ENCODE results near the gene KLF5. TPM values are rescaled to one million over a fixed set of nuclear protein-coding genes. Genes with fewer than 3 reads are reported as not detected.
"Not testable (repeated sequence)": the region's sequence is repeated elsewhere in the genome, so short reads cannot be mapped to it uniquely, and the experiment has no call there.

Gene KLF5
- polyA plus RNA-seq, 1 of the 3 experiments (the other 2 are of a cell fraction): 2.7 TPM

DNA sequence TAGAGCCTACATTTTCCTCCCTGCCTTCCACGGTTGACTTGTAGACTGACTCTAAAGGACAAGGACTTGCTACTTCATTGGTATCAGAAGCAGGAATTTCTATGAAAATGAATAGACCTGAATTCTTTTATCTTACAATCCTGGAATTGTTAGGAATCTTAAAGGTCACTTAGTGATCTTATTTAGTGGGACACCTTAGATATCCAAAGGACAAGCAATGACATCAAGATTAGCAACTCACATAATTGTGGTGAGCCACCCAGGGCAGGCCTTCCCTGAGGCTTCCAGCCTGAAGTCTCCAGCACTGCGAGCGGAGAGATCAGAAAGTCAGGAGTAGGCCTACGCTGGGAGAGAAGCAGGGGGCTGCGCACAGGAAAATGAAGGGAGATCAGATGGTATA is 37.8 kb downstream of the KLF5 start:
- H3K9me3 ChIP-seq: no peaks in the 10 kb centered on the region
- H4K20me1 ChIP-seq (ENCODE audit: insufficient read depth): no peaks in the 10 kb centered on the region
- no peak overlapping the region for H3K4me3 ChIP-seq (ENCODE audit: low read depth in 2 of 2, low read length in 1 of 2)
- no peaks in the 10 kb centered on the region for H3K9me2 ChIP-seq
- ChIA-PET POLR2A (no interaction called here), CTCF (no interaction called here)
- H3K27ac ChIP-seq (ENCODE audit: low read depth in 2 of 2, low read length in 1 of 2): no peak overlapping the region
- no peaks in the 10 kb centered on the region for H3K27me3 ChIP-seq (ENCODE audit: insufficient read depth)
- H3K4me2 ChIP-seq: no peak overlapping the region
- no peaks in the 10 kb centered on the region for H3K36me3 ChIP-seq (replicated peaks in 1 of 2; ENCODE audit: control insufficient read depth in 1 of 2, insufficient read depth in 2 of 2, low read length in 1 of 2)
- no peaks in the 10 kb centered on the region for H3F3A ChIP-seq (replicated peaks; ENCODE audit: insufficient read depth)
- no peaks in the 10 kb centered on the region for H3K4me1 ChIP-seq (ENCODE audit: control insufficient read depth in 1 of 2, insufficient read depth in 2 of 2, low read depth in 1 of 2, low read length in 1 of 2)
- no peak overlapping the region for H2AFZ ChIP-seq (ENCODE audit: low read depth)
- DNase-seq: no peak
- no peak overlapping the region for H3K9ac ChIP-seq
- 80% methylated on average over 5 of the region's 5 CpGs for WGBS (ENCODE audit: low lambda C conversion rate)
- TF ChIP-seq, protein P1, sequence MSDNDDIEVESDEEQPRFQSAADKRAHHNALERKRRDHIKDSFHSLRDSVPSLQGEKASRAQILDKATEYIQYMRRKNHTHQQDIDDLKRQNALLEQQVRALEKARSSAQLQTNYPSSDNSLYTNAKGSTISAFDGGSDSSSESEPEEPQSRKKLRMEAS (IDR thresholded peaks at IDR 0.05; ENCODE audit: low read depth): no peak
- TF ChIP-seq FOXJ3 (CRISPR knock-in tag; IDR thresholded peaks at IDR 0.05): no peak
- no peak for TF ChIP-seq CTCF (IDR thresholded peaks at IDR 0.05)
- no peak for TF ChIP-seq RFX5 (IDR thresholded peaks at IDR 0.05; ENCODE audit: low read length)
- no peak for TF ChIP-seq RCOR1 (IDR thresholded peaks at IDR 0.05; ENCODE audit: low read length)
- no peak for TF ChIP-seq SIN3A (IDR thresholded peaks at IDR 0.05; ENCODE audit: borderline replicate concordance, low read depth, low read length)
- TF ChIP-seq IRF3 (IDR thresholded peaks at IDR 0.05; ENCODE audit: low read depth, low read length): no peak
- TF ChIP-seq POLR2AphosphoS5 (IDR thresholded peaks at IDR 0.05; ENCODE audit: low read depth, low read length): no peak
- TF ChIP-seq TEAD4 (IDR thresholded peaks at IDR 0.05; ENCODE audit: borderline replicate concordance, insufficient read depth): no peak
- no peak for TF ChIP-seq MXI1 (IDR thresholded peaks at IDR 0.05; ENCODE audit: low read depth, low read length)
- TF ChIP-seq, protein P2, sequence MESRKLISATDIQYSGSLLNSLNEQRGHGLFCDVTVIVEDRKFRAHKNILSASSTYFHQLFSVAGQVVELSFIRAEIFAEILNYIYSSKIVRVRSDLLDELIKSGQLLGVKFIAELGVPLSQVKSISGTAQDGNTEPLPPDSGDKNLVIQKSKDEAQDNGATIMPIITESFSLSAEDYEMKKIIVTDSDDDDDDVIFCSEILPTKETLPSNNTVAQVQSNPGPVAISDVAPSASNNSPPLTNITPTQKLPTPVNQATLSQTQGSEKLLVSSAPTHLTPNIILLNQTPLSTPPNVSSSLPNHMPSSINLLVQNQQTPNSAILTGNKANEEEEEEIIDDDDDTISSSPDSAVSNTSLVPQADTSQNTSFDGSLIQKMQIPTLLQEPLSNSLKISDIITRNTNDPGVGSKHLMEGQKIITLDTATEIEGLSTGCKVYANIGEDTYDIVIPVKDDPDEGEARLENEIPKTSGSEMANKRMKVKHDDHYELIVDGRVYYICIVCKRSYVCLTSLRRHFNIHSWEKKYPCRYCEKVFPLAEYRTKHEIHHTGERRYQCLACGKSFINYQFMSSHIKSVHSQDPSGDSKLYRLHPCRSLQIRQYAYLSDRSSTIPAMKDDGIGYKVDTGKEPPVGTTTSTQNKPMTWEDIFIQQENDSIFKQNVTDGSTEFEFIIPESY (IDR thresholded peaks at IDR 0.05; ENCODE audit: borderline replicate concordance, low read depth): no peak
- TF ChIP-seq RAD21 (IDR thresholded peaks at IDR 0.05; ENCODE audit: low read length): no peak
- no peak for TF ChIP-seq CHD2 (IDR thresholded peaks at IDR 0.05; ENCODE audit: low read length, partially characterized antibody)
- H3K79me2 ChIP-seq (ENCODE audit: insufficient read depth): no peaks in the 10 kb centered on the region

DNA sequence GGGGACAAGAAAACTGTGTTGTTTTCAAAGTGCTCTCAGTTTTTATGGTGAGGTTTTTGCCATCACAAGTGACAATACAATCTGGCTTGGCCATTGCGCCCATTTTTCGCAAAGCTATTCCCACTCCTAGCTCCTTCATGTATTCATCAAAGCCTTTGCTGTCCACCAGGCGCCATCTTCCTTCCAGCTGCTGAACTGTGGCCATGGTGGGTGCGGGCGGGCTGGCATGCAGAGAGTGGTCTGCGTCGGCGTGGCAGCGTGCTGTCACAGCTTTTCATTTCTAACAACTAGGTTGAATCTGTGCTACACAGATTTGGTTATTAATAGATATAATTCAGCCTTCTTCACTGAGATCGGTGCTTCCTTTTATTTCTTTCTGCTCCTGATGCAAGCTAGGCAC is 42.0 kb downstream of the KLF5 start:
- H3K4me1 ChIP-seq (ENCODE audit: control insufficient read depth in 1 of 2, insufficient read depth in 2 of 2, low read depth in 1 of 2, low read length in 1 of 2); H3F3A ChIP-seq (replicated peaks; ENCODE audit: insufficient read depth); H3K79me2 ChIP-seq (ENCODE audit: insufficient read depth); H3K36me3 ChIP-seq (replicated peaks in 1 of 2; ENCODE audit: control insufficient read depth in 1 of 2, insufficient read depth in 2 of 2, low read length in 1 of 2); H3K4me3 ChIP-seq (ENCODE audit: low read depth in 2 of 2, low read length in 1 of 2); DNase-seq; H3K9ac ChIP-seq; CTCF ChIA-PET; H2AFZ ChIP-seq (ENCODE audit: low read depth); H3K27ac ChIP-seq (ENCODE audit: low read depth in 2 of 2, low read length in 1 of 2); H3K9me3 ChIP-seq; H3K4me2 ChIP-seq; H4K20me1 ChIP-seq (ENCODE audit: insufficient read depth); POLR2A ChIA-PET; H3K9me2 ChIP-seq; H3K27me3 ChIP-seq (ENCODE audit: insufficient read depth): not testable (repeated sequence)
- 91% methylated on average over 10 of the region's 10 CpGs for WGBS (ENCODE audit: low lambda C conversion rate)
